HG03442 (cell line): ENCODE results near the gene MBD3.
A peak's percentile ranks its signal among the peaks of the same experiment; 100 is the strongest.

Source experiments
- ATAC-seq: cut with Tn5 transposase; IDR thresholded peaks from one replicate; pipeline ENCODE4 v1.9.1; 2021; ENCODE audit warnings: mild to moderate bottlenecking, moderate library complexity; ENCODE audit not compliant: unreplicated experiment

The MBD3 gene

GRCh38 chr19:1599460-1599846, 6.8 kb upstream of the MBD3 start:
- ATAC-seq, result no peak

GRCh38 chr19:1598777-1599459, 6.3 kb upstream of the MBD3 start:
- ATAC-seq, result no peak

- ATAC-seq, result no peak
Measured at GRCh38 chr19:1593501-1593772, 772 bp upstream of the MBD3 start.

- peak; percentile 64 for ATAC-seq
Measured at GRCh38 chr19:1592024-1592754, 476 bp downstream of the MBD3 start.

GRCh38 chr19:1591421-1592023, 1.1 kb downstream of the MBD3 start:
- peak; percentile 2 for ATAC-seq

GRCh38 chr19:1590641-1591397, 1.8 kb downstream of the MBD3 start:
- no peak for ATAC-seq

GRCh38 chr19:1587872-1588271, 4.8 kb downstream of the MBD3 start:
- no peak for ATAC-seq

- ATAC-seq, result no peak
Measured at GRCh38 chr19:1585243-1585580, 7.5 kb downstream of the MBD3 start.

GRCh38 chr19:1584500-1585242, 8.0 kb downstream of the MBD3 start:
- ATAC-seq, result no peak

- no peak for ATAC-seq
Measured at GRCh38 chr19:1582201-1582600, 10.5 kb downstream of the MBD3 start.

- no peak for ATAC-seq
Measured at GRCh38 chr19:1580957-1581356, 11.7 kb downstream of the MBD3 start.

- no peak for ATAC-seq
Measured at GRCh38 chr19:1580382-1580781, 12.3 kb downstream of the MBD3 start.

GRCh38 chr19:1579222-1579621, 13.4 kb downstream of the MBD3 start:
- no peak for ATAC-seq

GRCh38 chr19:1577929-1578618, 14.6 kb downstream of the MBD3 start:
- no peak for ATAC-seq

GRCh38 chr19:1577090-1577928, 15.4 kb downstream of the MBD3 start:
- ATAC-seq, result no peak

GRCh38 chr19:1576242-1577089, 16.2 kb downstream of the MBD3 start:
- no peak for ATAC-seq

GRCh38 chr19:1575323-1576241, 17.1 kb downstream of the MBD3 start:
- no peak for ATAC-seq
